Left hindlimb (tissue), 1 donor: ENCODE measurements around the gene SRRT.
"Not testable (repeated sequence)": the region's sequence is repeated elsewhere in the genome, so short reads cannot be mapped to it uniquely, and the experiment has no call there.

Experiments used
- DNase-seq: peaks from one replicate; pipeline ENCODE4 v3.0.0-alpha.2; 2018

Gene SRRT

GRCh38 chr7:100874577-100875355, at the start of gene SRRT:
TSS of gene SRRT (plus strand) at chr7:100875103. CDS start at chr7:100875591, 488 bp downstream.
- DNase-seq = peak; percentile 98

- DNase-seq = peak; percentile 33
Measured at GRCh38 chr7:100825215-100825671, 49.7 kb upstream of the SRRT start.

- DNase-seq = peak; percentile 52
Measured at GRCh38 chr7:100825751-100826513, 49.0 kb upstream of the SRRT start.

GRCh38 chr7:100826514-100827329, 48.2 kb upstream of the SRRT start:
- peak; percentile 65 for DNase-seq

GRCh38 chr7:100827330-100828226, 47.3 kb upstream of the SRRT start, which contains the start of gene EPHB4:
TSS of gene EPHB4 (minus strand) at chr7:100827523. CDS start at chr7:100827030, 493 bp downstream.
- peak; percentile 96 for DNase-seq

- peak; percentile 58 for DNase-seq
Measured at GRCh38 chr7:100829150-100829716, 45.7 kb upstream of the SRRT start.

GRCh38 chr7:100830396-100830795, 44.5 kb upstream of the SRRT start:
- DNase-seq = no peak

GRCh38 chr7:100832281-100832633, 42.6 kb upstream of the SRRT start:
- DNase-seq = no peak

- DNase-seq = peak; percentile 74
Measured at GRCh38 chr7:100835903-100836811, 38.7 kb upstream of the SRRT start.

GRCh38 chr7:100836812-100837098, 38.1 kb upstream of the SRRT start:
- DNase-seq = no peak

GRCh38 chr7:100837099-100837836, 37.6 kb upstream of the SRRT start:
- DNase-seq = peak; percentile 96

GRCh38 chr7:100839361-100839760, 35.5 kb upstream of the SRRT start:
- DNase-seq = peak; percentile 19

GRCh38 chr7:100840470-100841100, 34.3 kb upstream of the SRRT start:
- DNase-seq = peak; percentile 7

GRCh38 chr7:100847360-100847759, 27.5 kb upstream of the SRRT start:
- DNase-seq = peak; percentile 6

GRCh38 chr7:100852048-100852872, 22.6 kb upstream of the SRRT start, which contains the start of gene SLC12A9:
TSS of gene SLC12A9 (plus strand) at chr7:100852713. CDS start at chr7:100854198, 1,485 bp downstream.
- DNase-seq = peak; percentile 94

- no peak for DNase-seq
Measured at GRCh38 chr7:100854146-100854895, 20.6 kb upstream of the SRRT start.

GRCh38 chr7:100854899-100855298, 20.0 kb upstream of the SRRT start:
- not testable (repeated sequence) for DNase-seq

- peak; percentile 4 for DNase-seq
Measured at GRCh38 chr7:100855515-100855914, 19.4 kb upstream of the SRRT start.
